HEK293 (cell line): ENCODE data around the gene MYLK4.

ENCODE experiments used
- CTCF ChIA-PET: fragments of 350-600 bp; formaldehyde crosslinking; extraction: SDS; loops from one replicate; lab custom pipeline; 2021; ENCODE audit warnings: antibody characterized with exemption; lab: Yijun Ruan, JAX
- POLR2A ChIA-PET: fragments of 300-600 bp; formaldehyde crosslinking; extraction: SDS; loops from one replicate; lab custom pipeline; 2020; ENCODE audit warnings: antibody characterized with exemption, inconsistent platforms; lab: Yijun Ruan, JAX
- H3K27ac ChIP-seq: fragments of 200-500 bp; sonication (Bioruptor generic); 2 replicates; pipeline ENCODE4 v1.5.1; 2014; ENCODE audit warnings: low read depth, low read length, control low read depth, inconsistent platforms; ENCODE audit errors: extremely low read depth
- H3K36me3 ChIP-seq, 2 experiments: fragments of 200-500 bp in 1 of 2; sonication (Bioruptor generic) in 1 of 2; 1 replicate in 1 of 2; 2 replicates in 1 of 2; pipeline ENCODE4 v1.5.1; 2014 to 2017; ENCODE audit warnings: inconsistent platforms in 2 of 2, low read length in 2 of 2; ENCODE audit not compliant: control insufficient read depth in 2 of 2, insufficient read depth in 1 of 2
- H3K4me1 ChIP-seq: fragments of 200-500 bp; sonication (Bioruptor generic); 2 replicates; pipeline ENCODE4 v1.5.1; 2014; ENCODE audit warnings: mild to moderate bottlenecking, low read length, inconsistent platforms; ENCODE audit not compliant: control insufficient read depth, insufficient read depth
- H3K4me3 ChIP-seq: 2 replicates; pipeline ENCODE4 v1.5.1; 2011; ENCODE audit warnings: low read depth, mild to moderate bottlenecking, control low read depth, low read length, moderate library complexity
- H3K9me3 ChIP-seq: fragments of 200-500 bp; sonication (Bioruptor generic); 2 replicates; pipeline ENCODE4 v1.5.1; 2014; ENCODE audit warnings: low read depth, low read length, inconsistent platforms; ENCODE audit not compliant: control insufficient read depth, insufficient read depth
- GLI2 ChIP-seq: fragments of 450-650 bp; formaldehyde crosslinking; IDR thresholded peaks from 2 replicates; pipeline ENCODE4; 2017; ENCODE audit warnings: missing biosample characterization, missing genetic modification characterization, low read depth, borderline replicate concordance
- MZF1 ChIP-seq: fragments of 450-650 bp; formaldehyde crosslinking; IDR thresholded peaks from 2 replicates; pipeline ENCODE4 v1.5.1; 2017; ENCODE audit warnings: missing biosample characterization, missing genetic modification characterization, borderline replicate concordance
- ZNF184 ChIP-seq: fragments of 450-650 bp; IDR thresholded peaks from 2 replicates; pipeline ENCODE4 v1.5.1; 2018; ENCODE audit warnings: missing biosample characterization, mild to moderate bottlenecking, missing genetic modification characterization
- ZNF302 ChIP-seq: fragments of 450-650 bp; formaldehyde crosslinking; IDR thresholded peaks from 2 replicates; pipeline ENCODE4 v1.5.1; 2016; ENCODE audit warnings: missing biosample characterization, missing genetic modification characterization, low read depth
- ZNF324 ChIP-seq: fragments of 450-650 bp; formaldehyde crosslinking; IDR thresholded peaks from 2 replicates; pipeline ENCODE4 v1.5.1; 2016; ENCODE audit warnings: missing biosample characterization, missing genetic modification characterization
- ZNF394 ChIP-seq: fragments of 450-650 bp; formaldehyde crosslinking; IDR thresholded peaks from 2 replicates; pipeline ENCODE4 v1.5.1; 2016; ENCODE audit warnings: missing biosample characterization, missing genetic modification characterization, mild to moderate bottlenecking, moderate library complexity, borderline replicate concordance
- ZNF416 ChIP-seq: fragments of 450-650 bp; formaldehyde crosslinking; IDR thresholded peaks from 2 replicates; pipeline ENCODE4 v1.5.1; 2016; ENCODE audit warnings: missing biosample characterization, missing genetic modification characterization
- ZNF596 ChIP-seq: fragments of 450-650 bp; IDR thresholded peaks from 2 replicates; pipeline ENCODE4 v1.5.0; 2018; ENCODE audit warnings: missing biosample characterization, mild to moderate bottlenecking, missing genetic modification characterization, moderate library complexity
- ZNF830 ChIP-seq: fragments of 450-650 bp; IDR thresholded peaks from 2 replicates; pipeline ENCODE4 v1.5.0; 2018; ENCODE audit warnings: missing biosample characterization, missing genetic modification characterization, low read depth, mild to moderate bottlenecking, moderate library complexity
- ZSCAN5A ChIP-seq: fragments of 450-650 bp; formaldehyde crosslinking; IDR thresholded peaks from 2 replicates; pipeline ENCODE4 v1.5.1; 2016; ENCODE audit warnings: missing biosample characterization, missing genetic modification characterization
- TF ChIP-seq, protein P1 (sequence below): fragments of 450-650 bp; formaldehyde crosslinking; IDR thresholded peaks from 2 replicates; pipeline ENCODE4 v1.5.1; 2016; ENCODE audit warnings: missing biosample characterization, missing genetic modification characterization
- TF ChIP-seq, protein P2 (sequence below): fragments of 450-650 bp; formaldehyde crosslinking; IDR thresholded peaks from 2 replicates; pipeline ENCODE4 v1.5.1; 2016; ENCODE audit warnings: missing biosample characterization, missing genetic modification characterization, borderline replicate concordance

MYLK4 gene

GRCh38 chr6:2716936-2717700 lies 33.6 kb downstream of the MYLK4 start:
- no peak for TF ChIP-seq ZNF324 (tag by site-specific recombination)
- TF ChIP-seq ZNF394 (tag by site-specific recombination): no peak
- no peak for TF ChIP-seq ZNF830 (tag by site-specific recombination)
- no peak for TF ChIP-seq GLI2 (tag by site-specific recombination)
- no peak for TF ChIP-seq MZF1
- TF ChIP-seq, protein P1, sequence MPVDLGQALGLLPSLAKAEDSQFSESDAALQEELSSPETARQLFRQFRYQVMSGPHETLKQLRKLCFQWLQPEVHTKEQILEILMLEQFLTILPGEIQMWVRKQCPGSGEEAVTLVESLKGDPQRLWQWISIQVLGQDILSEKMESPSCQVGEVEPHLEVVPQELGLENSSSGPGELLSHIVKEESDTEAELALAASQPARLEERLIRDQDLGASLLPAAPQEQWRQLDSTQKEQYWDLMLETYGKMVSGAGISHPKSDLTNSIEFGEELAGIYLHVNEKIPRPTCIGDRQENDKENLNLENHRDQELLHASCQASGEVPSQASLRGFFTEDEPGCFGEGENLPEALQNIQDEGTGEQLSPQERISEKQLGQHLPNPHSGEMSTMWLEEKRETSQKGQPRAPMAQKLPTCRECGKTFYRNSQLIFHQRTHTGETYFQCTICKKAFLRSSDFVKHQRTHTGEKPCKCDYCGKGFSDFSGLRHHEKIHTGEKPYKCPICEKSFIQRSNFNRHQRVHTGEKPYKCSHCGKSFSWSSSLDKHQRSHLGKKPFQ (tag by site-specific recombination): no peak
- no peak for TF ChIP-seq ZSCAN5A (tag by site-specific recombination)
- TF ChIP-seq ZNF596: no peak
- Histone ChIP-seq H3K27ac (no peak overlapping the region), H3K36me3 (no peaks in the 10 kb centered on the region), H3K9me3 (no peaks in the 10 kb centered on the region), H3K4me3 (no peak overlapping the region), H3K4me1 (no peaks in the 10 kb centered on the region)
- ChIA-PET CTCF (interaction anchor here (0.7 to 1.3 kb wide), 5 partner anchors 20 to 1121 kb away, joined by 3 to 5 read pairs (median 3); no protein-coding TSS in a partner anchor), POLR2A (no interaction called here)

DNA sequence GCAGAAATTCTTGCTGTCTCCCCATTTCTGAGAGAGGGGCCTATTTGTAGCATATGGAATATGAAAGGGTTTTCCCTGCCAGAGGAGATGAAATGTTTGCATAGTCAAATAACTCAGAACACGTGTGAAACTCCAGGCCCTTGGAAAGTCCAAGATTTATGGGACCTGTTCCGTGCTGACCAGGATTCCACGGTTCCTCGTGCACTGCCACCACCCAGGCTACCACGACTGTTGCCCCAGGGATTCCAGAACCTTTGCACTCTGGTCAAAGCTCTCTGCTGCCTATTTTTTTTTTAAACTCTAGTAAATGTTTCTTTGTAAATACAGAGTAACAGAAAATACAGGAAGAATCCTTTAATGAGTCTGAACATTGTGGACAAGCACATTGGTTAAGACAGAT lies 35.0 kb downstream of the MYLK4 start:
- CTCF ChIA-PET: interaction anchor here (0.6 to 1.3 kb wide), 2 partner anchors 21 to 1399 kb away, joined by 3 to 5 read pairs; no protein-coding TSS in a partner anchor
- no peak overlapping the region for H3K27ac ChIP-seq
- no peaks in the 10 kb centered on the region for H3K36me3 ChIP-seq
- POLR2A ChIA-PET: no interaction called here
- TF ChIP-seq ZNF596 (no peak), ZNF184 (tag by site-specific recombination) (no peak), ZNF416 (no peak)
- TF ChIP-seq, protein P2, sequence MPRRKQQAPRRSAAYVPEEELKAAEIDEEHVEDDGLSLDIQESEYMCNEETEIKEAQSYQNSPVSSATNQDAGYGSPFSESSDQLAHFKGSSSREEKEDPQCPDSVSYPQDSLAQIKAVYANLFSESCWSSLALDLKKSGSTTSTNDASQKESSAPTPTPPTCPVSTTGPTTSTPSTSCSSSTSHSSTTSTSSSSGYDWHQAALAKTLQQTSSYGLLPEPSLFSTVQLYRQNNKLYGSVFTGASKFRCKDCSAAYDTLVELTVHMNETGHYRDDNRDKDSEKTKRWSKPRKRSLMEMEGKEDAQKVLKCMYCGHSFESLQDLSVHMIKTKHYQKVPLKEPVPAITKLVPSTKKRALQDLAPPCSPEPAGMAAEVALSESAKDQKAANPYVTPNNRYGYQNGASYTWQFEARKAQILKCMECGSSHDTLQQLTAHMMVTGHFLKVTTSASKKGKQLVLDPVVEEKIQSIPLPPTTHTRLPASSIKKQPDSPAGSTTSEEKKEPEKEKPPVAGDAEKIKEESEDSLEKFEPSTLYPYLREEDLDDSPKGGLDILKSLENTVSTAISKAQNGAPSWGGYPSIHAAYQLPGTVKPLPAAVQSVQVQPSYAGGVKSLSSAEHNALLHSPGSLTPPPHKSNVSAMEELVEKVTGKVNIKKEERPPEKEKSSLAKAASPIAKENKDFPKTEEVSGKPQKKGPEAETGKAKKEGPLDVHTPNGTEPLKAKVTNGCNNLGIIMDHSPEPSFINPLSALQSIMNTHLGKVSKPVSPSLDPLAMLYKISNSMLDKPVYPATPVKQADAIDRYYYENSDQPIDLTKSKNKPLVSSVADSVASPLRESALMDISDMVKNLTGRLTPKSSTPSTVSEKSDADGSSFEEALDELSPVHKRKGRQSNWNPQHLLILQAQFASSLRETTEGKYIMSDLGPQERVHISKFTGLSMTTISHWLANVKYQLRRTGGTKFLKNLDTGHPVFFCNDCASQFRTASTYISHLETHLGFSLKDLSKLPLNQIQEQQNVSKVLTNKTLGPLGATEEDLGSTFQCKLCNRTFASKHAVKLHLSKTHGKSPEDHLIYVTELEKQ (tag by site-specific recombination): no peak
- no peaks in the 10 kb centered on the region for H3K4me1 ChIP-seq
- H3K4me3 ChIP-seq: no peak overlapping the region
- H3K9me3 ChIP-seq: no peaks in the 10 kb centered on the region

DNA sequence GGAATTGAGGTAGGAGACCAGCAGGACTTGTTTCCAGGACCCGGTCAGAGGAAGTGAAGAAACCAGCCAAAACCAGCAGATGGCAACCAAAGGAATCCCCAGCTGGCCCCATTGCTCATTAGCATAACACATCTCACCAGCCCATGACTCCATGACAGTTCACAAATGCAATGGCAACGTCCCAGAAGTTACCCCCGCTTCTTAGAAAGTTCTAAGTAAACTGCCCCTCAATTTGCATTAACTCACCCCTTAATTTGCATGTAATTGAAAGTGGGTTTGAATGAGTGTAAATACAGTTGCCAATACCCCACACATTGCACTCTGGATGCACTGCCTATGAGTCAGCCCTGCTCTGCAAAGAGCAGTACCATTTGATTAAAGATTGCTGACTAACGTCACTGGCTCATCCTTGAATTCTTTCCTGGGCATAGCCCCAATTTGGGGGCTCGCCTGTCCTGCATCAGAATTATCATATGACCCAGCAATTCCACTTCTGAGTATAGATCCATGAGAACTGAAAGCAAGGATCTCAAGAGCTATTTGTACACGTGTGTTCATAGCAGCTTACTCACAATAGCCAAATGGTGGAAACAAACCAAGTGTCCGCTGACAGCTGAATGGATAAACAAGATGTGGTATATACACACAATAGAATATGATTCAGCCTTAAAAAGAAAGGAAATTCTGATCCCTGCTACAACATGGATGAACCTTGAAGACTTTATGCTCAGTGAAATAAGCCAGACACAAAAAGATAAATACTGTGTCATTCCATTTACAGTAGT lies 36.4 kb downstream of the MYLK4 start:
- POLR2A ChIA-PET: no interaction called here
- Histone ChIP-seq H3K9me3 (no peaks in the 10 kb centered on the region), H3K36me3 (no peaks in the 10 kb centered on the region), H3K27ac (no peak overlapping the region), H3K4me1 (no peaks in the 10 kb centered on the region), H3K4me3 (no peak overlapping the region)
- TF ChIP-seq ZNF302 (tag by site-specific recombination): no peak
- CTCF ChIA-PET: interaction anchor here (0.6 to 1.4 kb wide), 3 partner anchors 27 to 329 kb away, joined by 3 to 4 read pairs (median 3); no protein-coding TSS in a partner anchor
